Epithelial cell of esophagus (primary cell): Measurements from ENCODE around the gene YBEY.

Source experiments
- DNase-seq: peaks from one replicate; pipeline ENCODE4 v3.0.0; 2010; ENCODE audit warnings: low read depth
- H3K4me3 ChIP-seq: 2 replicates; pipeline ENCODE4 v1.5.1; 2011; ENCODE audit warnings: mild to moderate bottlenecking, low read length, control low read depth
- CTCF ChIP-seq: IDR thresholded peaks from 2 replicates; pipeline ENCODE4 v1.5.1; 2011; ENCODE audit warnings: low read depth, mild to moderate bottlenecking, low read length, control low read depth, inconsistent platforms; ENCODE audit not compliant: insufficient read depth; ENCODE audit errors: missing control alignments

YBEY gene

GRCh38 chr21:46245213-46245915 is 40.8 kb upstream of the YBEY start:
- no peak for TF ChIP-seq CTCF
- DNase-seq, result no peak
- no peak overlapping the region for H3K4me3 ChIP-seq

- peak; percentile 5 for TF ChIP-seq CTCF
These were observed 39.8 kb upstream of the YBEY start for GRCh38 chr21:46246345-46246744.

GRCh38 chr21:46247699-46248421 is 38.3 kb upstream of the YBEY start:
- no peak overlapping the region for H3K4me3 ChIP-seq
- no peak for TF ChIP-seq CTCF
- no peak for DNase-seq

More at GRCh38 chr21:46246345-46246744, 39.8 kb upstream of the YBEY start:
- DNase-seq, result no peak
- no peak overlapping the region for H3K4me3 ChIP-seq

- H3K4me3 ChIP-seq, result no peak overlapping the region
- no peak for DNase-seq
- no peak for TF ChIP-seq CTCF
These were observed 37.7 kb upstream of the YBEY start for GRCh38 chr21:46248422-46248782.

GRCh38 chr21:46248827-46249226 is 37.3 kb upstream of the YBEY start:
- no peak for DNase-seq
- no peak for TF ChIP-seq CTCF
- H3K4me3 ChIP-seq, result no peak overlapping the region

- TF ChIP-seq CTCF, result no peak
- no peak overlapping the region for H3K4me3 ChIP-seq
- no peak for DNase-seq
These were observed 35.9 kb upstream of the YBEY start for GRCh38 chr21:46250146-46250725.

GRCh38 chr21:46252840-46253239 is 33.3 kb upstream of the YBEY start:
- no peak for DNase-seq
- H3K4me3 ChIP-seq, result no peak overlapping the region
- no peak for TF ChIP-seq CTCF
